HepG2 (cell line): ENCODE data around the gene PLS1. TPM values are rescaled to one million over a fixed set of nuclear protein-coding genes. Genes with fewer than 3 reads are reported as not detected.

Experiments
- ARID3A ChIP-seq: IDR thresholded peaks from 2 replicates; pipeline ENCODE4 v1.6.1; 2012; ENCODE audit warnings: low read depth, low read length, improper control_type of control experiment
- HMGA1 ChIP-seq: sonication (generic); formaldehyde crosslinking; conservative IDR thresholded peaks from 2 replicates; pipeline ENCODE4 v1.4.0; 2020; ENCODE audit warnings: missing genetic modification reagents
- NFYC ChIP-seq: IDR thresholded peaks from 2 replicates; pipeline ENCODE4 v1.6.1; 2016; ENCODE audit warnings: missing genetic modification reagents, missing compliant biosample characterization
- SNAPC4 ChIP-seq: sonication (generic); formaldehyde crosslinking; IDR thresholded peaks from 2 replicates; pipeline ENCODE4 v1.4.0; 2020; ENCODE audit warnings: mild to moderate bottlenecking, missing genetic modification reagents
- SNRNP70 ChIP-seq: fragments of 200-400 bp; formaldehyde crosslinking; IDR thresholded peaks from 2 replicates; pipeline ENCODE4 v1.6.1; 2017; ENCODE audit warnings: mild to moderate bottlenecking, low read depth, low read length, moderate library complexity
- UBTF ChIP-seq: sonication (generic); formaldehyde crosslinking; IDR thresholded peaks from 2 replicates; pipeline ENCODE4 v1.4.0; 2020; ENCODE audit warnings: mild to moderate bottlenecking, missing genetic modification reagents
- YEATS4 ChIP-seq: sonication (generic); formaldehyde crosslinking; IDR thresholded peaks from 2 replicates; pipeline ENCODE4 v1.4.0; 2020; ENCODE audit warnings: missing genetic modification reagents, borderline replicate concordance
- ZFP82 ChIP-seq: sonication (generic); formaldehyde crosslinking; IDR thresholded peaks from 2 replicates; pipeline ENCODE4 v1.5.1; 2020; ENCODE audit warnings: mild to moderate bottlenecking, missing genetic modification reagents, borderline replicate concordance
- ZNF609 ChIP-seq: sonication (generic); formaldehyde crosslinking; IDR thresholded peaks from 2 replicates; pipeline ENCODE4 v1.4.0; 2020; ENCODE audit warnings: mild to moderate bottlenecking, missing genetic modification reagents, borderline replicate concordance
- ZNF770 ChIP-seq: sonication (generic); formaldehyde crosslinking; IDR thresholded peaks from 2 replicates; pipeline ENCODE4 v1.5.0; 2020; ENCODE audit warnings: mild to moderate bottlenecking, missing genetic modification reagents
- polyA plus RNA-seq, 8 experiments: library from polyadenylated mRNA; depleted of rRNA in 3 of 8; stranded (reverse) in 7 of 8; unstranded in 1 of 8; fragments of >200 nt; fragmentation: Illumina TruSeq in 4 of 8; extraction: Trizol in 4 of 8; gene quantifications; 2 replicates each; pipeline versions ENCODE4 v1.2.1 to v1.2.3, GENCODE V29; 2011 to 2016; ENCODE audit warnings: low read depth in 4 of 8, missing spikeins in 1 of 8, mixed read lengths in 1 of 8; ENCODE audit not compliant: insufficient read depth in 1 of 8
- total RNA-seq, 5 experiments: library from RNA; depleted of rRNA; stranded (reverse); fragments of >200 nt; fragmentation: Illumina TruSeq; extraction: Trizol; gene quantifications; 2 replicates each; pipeline ENCODE4 v1.2.3, GENCODE V29; 2016; ENCODE audit warnings: low read depth in 1 of 5

Gene PLS1
- total and polyA plus RNA-seq, 2 of the 13 experiments (the other 11 are each of a cell fraction or from before 2014, with no cell fraction given): 11.2 to 21.1 TPM

- TF ChIP-seq ZNF609 (peak; percentile 78), UBTF (CRISPR knock-in tag) (peak; percentile 95), ZFP82 (CRISPR knock-in tag) (peak; percentile 83; the same call in 1 of the 2 replicates), ZNF770 (peak; percentile 87), NFYC (CRISPR knock-in tag) (peak; percentile 52), SNRNP70 (no peak), SNAPC4 (CRISPR knock-in tag) (peak; percentile 97), ARID3A (no peak), HMGA1 (CRISPR knock-in tag) (no peak), YEATS4 (CRISPR knock-in tag) (peak; percentile 93)
These were observed 17.6 kb upstream of the PLS1 start, which contains the start of gene ATR (continued) for GRCh38 chr3:142578329-142579223.
